Hepatocyte (in vitro differentiated cells): ENCODE measurements around the gene CLIC3. TPM values are rescaled to one million over a fixed set of nuclear protein-coding genes. Genes with fewer than 3 reads are reported as not detected.

Experiments
- DNase-seq: peaks from one replicate; pipeline ENCODE4 v3.0.0-alpha.2; 2016; ENCODE audit warnings: low spot score
- H2AFZ ChIP-seq: fragments of 200-600 bp; sonication (generic); 2 replicates; pipeline ENCODE4 v1.6.0; 2016; ENCODE audit warnings: antibody characterized with exemption, mild to moderate bottlenecking
- H3K27ac ChIP-seq: fragments of 200-600 bp; sonication (generic); 2 replicates; pipeline ENCODE4 v1.5.1; 2016; ENCODE audit warnings: mild to moderate bottlenecking
- H3K27me3 ChIP-seq: fragments of 200-600 bp; sonication (generic); 2 replicates; pipeline ENCODE4 v1.6.1; 2016
- H3K36me3 ChIP-seq: fragments of 200-600 bp; sonication (generic); replicated peaks from 2 replicates; pipeline ENCODE4 v1.5.1; 2016; ENCODE audit warnings: low read depth; ENCODE audit not compliant: insufficient read depth
- H3K4me1 ChIP-seq: fragments of 200-600 bp; sonication (generic); 2 replicates; pipeline ENCODE4 v1.5.1; 2016; ENCODE audit warnings: mild to moderate bottlenecking, moderate library complexity; ENCODE audit not compliant: insufficient read depth
- H3K4me2 ChIP-seq: fragments of 200-600 bp; sonication (generic); 2 replicates; pipeline ENCODE4 v1.6.0; 2016
- H3K4me3 ChIP-seq: fragments of 200-600 bp; sonication (generic); 2 replicates; pipeline ENCODE4 v1.5.1; 2016; ENCODE audit warnings: mild to moderate bottlenecking
- H3K79me2 ChIP-seq: fragments of 200-600 bp; sonication (generic); 2 replicates; pipeline ENCODE4 v1.6.0; 2017; ENCODE audit warnings: mild to moderate bottlenecking
- H3K9me2 ChIP-seq: fragments of 200-600 bp; sonication (generic); replicated peaks from 2 replicates; pipeline ENCODE4 v1.6.0; 2017; ENCODE audit warnings: mild to moderate bottlenecking; ENCODE audit not compliant: insufficient read depth
- H3K9me3 ChIP-seq: fragments of 200-600 bp; sonication (generic); 2 replicates; pipeline ENCODE4 v1.5.1; 2016; ENCODE audit warnings: low read depth, mild to moderate bottlenecking
- H4K20me1 ChIP-seq: fragments of 200-600 bp; sonication (generic); 2 replicates; pipeline ENCODE4 v1.6.0; 2016; ENCODE audit warnings: mild to moderate bottlenecking; ENCODE audit not compliant: insufficient read depth, poor library complexity, severe bottlenecking
- EZH2 ChIP-seq: fragments of 200-600 bp; sonication (generic); IDR thresholded peaks from 2 replicates; pipeline ENCODE4 v1.6.1; 2016; ENCODE audit warnings: antibody characterized with exemption, mild to moderate bottlenecking, borderline replicate concordance
- EZH2phosphoT487 ChIP-seq: fragments of 200-600 bp; sonication (generic); IDR thresholded peaks from one replicate; pipeline ENCODE4 v1.6.1; 2018; ENCODE audit warnings: antibody characterized with exemption, mild to moderate bottlenecking, low read depth, moderate library complexity; ENCODE audit not compliant: unreplicated experiment, severe bottlenecking
- WGBS: methylation state at CpG from one replicate; pipeline ENCODE4 v1.1.6; 2016; ENCODE audit warnings: low lambda C conversion rate; ENCODE audit errors: missing lambda C conversion rate; 5-methylcytosine and 5-hydroxymethylcytosine counted together
- polyA plus RNA-seq: library from polyadenylated mRNA; unstranded; fragments of >200 nt; fragmentation: Nextera tagmentation; extraction: Ambion mirVana; gene quantifications from 2 replicates; pipeline ENCODE4 v1.2.1, GENCODE V29; 2016
- total RNA-seq: library from RNA; depleted of rRNA; stranded (reverse); fragments of >200 nt; gene quantifications from 2 replicates; pipeline ENCODE4 v1.2.3, GENCODE V29; 2014
- TF ChIP-seq, protein P1 (sequence below): fragments of 200-600 bp; sonication (generic); IDR thresholded peaks from 2 replicates; pipeline ENCODE4 v1.5.1; 2016; ENCODE audit warnings: antibody characterized with exemption, mild to moderate bottlenecking; ENCODE audit not compliant: poor library complexity

CLIC3 gene
- total and polyA plus RNA-seq, 2 experiments from 2014 or later = 6.6 to 45.0 TPM

- Histone ChIP-seq H3K4me3 (no peak overlapping the region), H2AFZ (no peak overlapping the region), H3K9me3 (no peaks in the 10 kb centered on the region), H3K27me3 (no peaks in the 10 kb centered on the region), H3K4me2 (peak overlapping the region; percentile 100), H3K27ac (peak overlapping the region; percentile 72), H3K4me1 (peaks cover 20% of the 10 kb centered on the region), H4K20me1 (no peaks in the 10 kb centered on the region), H3K9me2 (no peaks in the 10 kb centered on the region), H3K36me3 (no peaks in the 10 kb centered on the region), H3K79me2 (no peaks in the 10 kb centered on the region)
- TF ChIP-seq EZH2 = no peak
- TF ChIP-seq, protein P1, sequence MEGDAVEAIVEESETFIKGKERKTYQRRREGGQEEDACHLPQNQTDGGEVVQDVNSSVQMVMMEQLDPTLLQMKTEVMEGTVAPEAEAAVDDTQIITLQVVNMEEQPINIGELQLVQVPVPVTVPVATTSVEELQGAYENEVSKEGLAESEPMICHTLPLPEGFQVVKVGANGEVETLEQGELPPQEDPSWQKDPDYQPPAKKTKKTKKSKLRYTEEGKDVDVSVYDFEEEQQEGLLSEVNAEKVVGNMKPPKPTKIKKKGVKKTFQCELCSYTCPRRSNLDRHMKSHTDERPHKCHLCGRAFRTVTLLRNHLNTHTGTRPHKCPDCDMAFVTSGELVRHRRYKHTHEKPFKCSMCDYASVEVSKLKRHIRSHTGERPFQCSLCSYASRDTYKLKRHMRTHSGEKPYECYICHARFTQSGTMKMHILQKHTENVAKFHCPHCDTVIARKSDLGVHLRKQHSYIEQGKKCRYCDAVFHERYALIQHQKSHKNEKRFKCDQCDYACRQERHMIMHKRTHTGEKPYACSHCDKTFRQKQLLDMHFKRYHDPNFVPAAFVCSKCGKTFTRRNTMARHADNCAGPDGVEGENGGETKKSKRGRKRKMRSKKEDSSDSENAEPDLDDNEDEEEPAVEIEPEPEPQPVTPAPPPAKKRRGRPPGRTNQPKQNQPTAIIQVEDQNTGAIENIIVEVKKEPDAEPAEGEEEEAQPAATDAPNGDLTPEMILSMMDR = peak; percentile 81
- 48% methylated on average over 19 of the region's 19 CpGs for WGBS
- peak; percentile 83 for DNase-seq
Observed at GRCh38 chr9:137029058-137029936, 32.9 kb upstream of the CLIC3 start.

DNA sequence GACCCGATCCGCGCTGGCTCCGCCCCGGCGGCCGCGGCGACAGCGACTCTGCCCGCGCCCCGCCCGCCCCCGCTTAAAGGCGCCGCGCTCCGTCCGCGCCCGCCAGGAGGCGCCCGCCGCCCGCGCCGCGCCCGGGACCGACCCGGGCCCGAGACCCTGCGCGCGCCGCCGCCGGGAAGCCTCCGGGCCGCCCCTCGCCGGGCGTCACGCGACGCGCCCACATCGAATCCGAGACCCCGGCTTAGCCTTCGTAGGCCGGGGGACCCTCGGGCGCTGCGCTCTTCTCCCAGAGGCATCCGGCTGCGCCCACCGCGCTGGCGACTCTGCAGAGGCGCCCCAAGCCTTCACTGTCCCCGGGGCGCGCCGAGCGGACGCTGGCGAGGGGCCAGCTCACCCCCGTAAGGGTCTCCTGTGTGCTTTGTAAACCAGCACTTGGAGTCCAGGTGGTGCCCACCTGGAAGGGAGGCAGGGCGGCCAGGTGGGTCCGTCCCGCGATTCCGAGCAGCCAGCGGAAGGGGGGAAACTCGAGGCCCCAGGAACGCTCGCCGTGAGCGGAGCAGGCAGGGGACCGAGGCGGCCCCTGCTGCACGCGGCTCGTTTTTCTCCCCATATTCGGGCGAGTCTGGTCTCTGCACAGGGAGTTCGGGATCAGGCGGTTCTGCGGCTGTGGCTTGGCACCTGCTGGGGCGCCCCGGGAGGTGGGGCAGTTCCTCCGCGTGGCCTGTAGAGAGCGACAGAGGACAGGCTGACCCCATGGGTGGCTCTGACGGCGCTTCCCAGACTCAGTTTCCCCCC, 32.1 kb upstream of the CLIC3 start:
- Histone ChIP-seq H3K79me2 (no peaks in the 10 kb centered on the region), H3K9me2 (no peaks in the 10 kb centered on the region), H3K27me3 (no peaks in the 10 kb centered on the region), H3K9me3 (no peaks in the 10 kb centered on the region), H3K4me2 (peak overlapping the region; percentile 100), H3K36me3 (no peaks in the 10 kb centered on the region), H3K27ac (peak overlapping the region; percentile 72), H4K20me1 (no peaks in the 10 kb centered on the region), H2AFZ (peak overlapping the region; percentile 100), H3K4me3 (peak overlapping the region; percentile 85), H3K4me1 (peaks cover 20% of the 10 kb centered on the region)
- peak; percentile 91 for DNase-seq
- 3% methylated on average over 81 of the region's 98 CpGs for WGBS
- TF ChIP-seq EZH2phosphoT487 = no peak
- no peak for TF ChIP-seq EZH2
- TF ChIP-seq, protein P1 = peak; percentile 42

DNA sequence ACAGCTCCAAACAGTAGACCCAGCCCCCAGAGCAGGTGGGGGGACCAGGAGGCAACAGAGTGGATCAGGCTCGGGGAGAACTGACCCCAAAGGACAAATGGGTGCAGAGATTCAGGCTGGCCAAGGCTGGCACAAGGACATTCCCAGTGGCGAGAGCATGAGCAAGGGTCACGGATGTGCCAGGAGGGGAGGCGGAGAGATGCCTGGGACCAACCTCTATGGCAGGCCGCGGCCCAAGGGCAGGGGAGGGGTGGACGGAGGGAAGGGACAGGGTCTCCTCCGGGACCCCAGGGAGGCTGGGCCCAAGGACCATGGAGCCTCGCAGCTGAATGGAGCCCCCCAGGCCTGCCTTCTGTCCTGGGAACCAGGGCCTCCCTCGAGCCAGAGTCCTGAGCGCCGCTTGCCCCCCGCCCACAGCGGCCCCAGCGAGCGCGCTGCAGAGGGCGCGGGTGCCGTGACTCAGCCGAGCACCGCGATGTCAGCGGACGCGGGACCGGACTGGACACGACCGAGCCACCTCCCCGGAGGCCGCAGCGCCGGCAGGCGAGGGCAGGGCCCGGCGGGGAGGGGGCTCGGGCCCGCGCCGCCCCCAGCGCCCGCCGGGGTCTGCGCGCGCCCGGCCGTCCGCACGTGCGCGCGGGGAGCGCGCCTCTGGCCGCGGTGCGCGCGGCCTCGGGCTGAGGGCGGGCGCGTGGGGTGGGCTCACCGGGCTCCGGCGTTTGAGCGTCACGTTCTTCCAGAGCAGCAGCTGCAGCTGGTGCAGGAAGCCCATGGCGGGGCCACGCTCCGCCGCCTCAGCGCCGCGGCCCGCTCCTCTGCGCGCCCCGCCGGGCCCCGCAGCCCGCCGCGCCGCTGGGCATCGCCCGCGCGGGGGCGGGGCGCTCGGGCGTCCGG, 31.2 kb upstream of the CLIC3 start, which contains the start of gene ABCA2:
Gene ABCA2 (minus strand): TSS at position 869 of the 894 bp plus-strand sequence. CDS start 97 bp downstream, at position 772.
- Histone ChIP-seq H3K4me1 (peaks cover 20% of the 10 kb centered on the region), H4K20me1 (no peaks in the 10 kb centered on the region), H3K4me3 (peak within 1 kb of the TSS; percentile 85), H3K36me3 (no peaks in the 10 kb centered on the region), H3K79me2 (no peaks in the 10 kb centered on the region), H3K27me3 (no peaks in the 10 kb centered on the region), H3K4me2 (peak within 1 kb of the TSS; percentile 100), H3K9me3 (no peaks in the 10 kb centered on the region), H3K27ac (peak within 1 kb of the TSS; percentile 72), H3K9me2 (no peaks in the 10 kb centered on the region), H2AFZ (peak within 1 kb of the TSS; percentile 100)
- peak; percentile 64 for DNase-seq
- no peak for TF ChIP-seq EZH2
- no peak for TF ChIP-seq EZH2phosphoT487
- WGBS = 16% methylated on average over 31 of the region's 95 CpGs
